Skeletal muscle tissue (tissue), 4 donors: ENCODE measurements around the gene RABGGTA. TPM values are rescaled to one million over a fixed set of nuclear protein-coding genes. Genes with fewer than 3 reads are reported as not detected.

Experiments
- H3K27ac ChIP-seq: one replicate; pipeline ENCODE4 v1.7.0; 2013; ENCODE audit warnings: mild to moderate bottlenecking, low read depth, low read length, inconsistent platforms
- H3K27me3 ChIP-seq, 3 donors: one replicate each; pipeline ENCODE4 v1.7.0; 2013; ENCODE audit warnings: low read length in 3 of 3; ENCODE audit not compliant: control insufficient read depth in 3 of 3, insufficient read depth in 3 of 3
- H3K36me3 ChIP-seq, 3 donors: one replicate each; pipeline ENCODE4 v1.7.0; 2013; ENCODE audit warnings: low read length in 3 of 3; ENCODE audit not compliant: control insufficient read depth in 3 of 3, insufficient read depth in 3 of 3
- H3K4me1 ChIP-seq, 3 donors: one replicate each; pipeline ENCODE4 v1.7.0; 2013; ENCODE audit warnings: low read length in 3 of 3, mild to moderate bottlenecking in 3 of 3; ENCODE audit not compliant: control insufficient read depth in 3 of 3, insufficient read depth in 3 of 3
- H3K4me3 ChIP-seq, 3 donors: one replicate each; pipeline ENCODE4 v1.7.0; 2013; ENCODE audit warnings: low read length in 3 of 3
- H3K9ac ChIP-seq, 3 donors: one replicate each; pipeline ENCODE4 v1.7.0; 2013; ENCODE audit warnings: low read length in 3 of 3, mild to moderate bottlenecking in 3 of 3, moderate library complexity in 2 of 3, low read depth in 1 of 3
- H3K9me3 ChIP-seq, 3 donors: one replicate each; pipeline ENCODE4 v1.7.0; 2013; ENCODE audit warnings: low read length in 3 of 3; ENCODE audit not compliant: control insufficient read depth in 3 of 3
- total RNA-seq: library from RNA; depleted of rRNA; stranded (reverse); fragments of >200 nt; gene quantifications from one replicate; pipeline ENCODE4 v1.2.3, GENCODE V29; 2014
- donor health status: Osteomylitis.

Gene RABGGTA
- 11.5 TPM for total RNA-seq

- Histone ChIP-seq H3K4me3 (peak within 1 kb of the TSS; percentile 94 to 98 (median 98)), H3K27ac (peak within 1 kb of the TSS; percentile 96), H3K4me1 (peaks cover 0 to 15% (median 13%) of the 10 kb centered on the region in 3 donors), H3K9me3 (no peaks in the 10 kb centered on the region), H3K9ac (peak within 1 kb of the TSS; percentile 98 to 99 (median 98)), H3K36me3 (peaks cover 23 to 32% (median 31%) of the 10 kb centered on the region in 3 donors), H3K27me3 (no peaks in the 10 kb centered on the region)
Observed at GRCh38 chr14:24271134-24271833, at the start of gene RABGGTA. Gene RABGGTA, minus strand, starts transcription at chr14:24271597. Its CDS starts 482 bp downstream, at chr14:24271115.

- Histone ChIP-seq H3K9ac (no peak overlapping the region), H3K27ac (no peak overlapping the region), H3K4me1 (peaks cover 20 to 41% (median 27%) of the 10 kb centered on the region in 3 donors), H3K36me3 (peaks cover 0 to 3% (median 2%) of the 10 kb centered on the region in 3 donors), H3K27me3 (peaks cover 24 to 50% (median 46%) of the 10 kb centered on the region in 3 donors), H3K4me3 (no peak overlapping the region), H3K9me3 (peaks cover 0 to 2% (median 0%) of the 10 kb centered on the region in 3 donors)
Observed at GRCh38 chr14:24317141-24317928, 45.9 kb upstream of the RABGGTA start.

GRCh38 chr14:24316597-24316950 lies 45.2 kb upstream of the RABGGTA start:
- Histone ChIP-seq H3K9ac (peak overlapping the region in 1 of 3 donors; percentile 45), H3K4me1 (peaks cover 26 to 48% (median 30%) of the 10 kb centered on the region in 3 donors), H3K36me3 (peaks cover 0 to 3% (median 2%) of the 10 kb centered on the region in 3 donors), H3K27me3 (peaks cover 24 to 50% (median 46%) of the 10 kb centered on the region in 3 donors), H3K9me3 (peaks cover 0 to 2% (median 0%) of the 10 kb centered on the region in 3 donors), H3K27ac (no peak overlapping the region), H3K4me3 (peak overlapping the region in 1 of 3 donors; percentile 58)

- peaks cover 26 to 53% (median 35%) of the 10 kb centered on the region in 3 donors for H3K4me1 ChIP-seq
- peaks cover 24 to 50% (median 46%) of the 10 kb centered on the region in 3 donors for H3K27me3 ChIP-seq
- H3K4me3 ChIP-seq: peak overlapping the region in 1 of 3 donors; percentile 58
- peak overlapping the region in 1 of 3 donors; percentile 45 for H3K9ac ChIP-seq
- peak overlapping the region; percentile 60 for H3K27ac ChIP-seq
- H3K9me3 ChIP-seq: peaks cover 0 to 2% (median 0%) of the 10 kb centered on the region in 3 donors
- peaks cover 0 to 3% (median 2%) of the 10 kb centered on the region in 3 donors for H3K36me3 ChIP-seq
Observed at GRCh38 chr14:24315807-24316596, 44.6 kb upstream of the RABGGTA start.

GRCh38 chr14:24315243-24315806 lies 43.9 kb upstream of the RABGGTA start:
- Histone ChIP-seq H3K27me3 (peaks cover 24 to 50% (median 46%) of the 10 kb centered on the region in 3 donors), H3K27ac (peak overlapping the region; percentile 60), H3K4me1 (peaks cover 31 to 60% (median 40%) of the 10 kb centered on the region in 3 donors), H3K9ac (no peak overlapping the region), H3K36me3 (peaks cover 0 to 3% (median 2%) of the 10 kb centered on the region in 3 donors), H3K9me3 (peaks cover 0 to 2% (median 0%) of the 10 kb centered on the region in 3 donors), H3K4me3 (no peak overlapping the region)

GRCh38 chr14:24314377-24315193 lies 43.2 kb upstream of the RABGGTA start:
- Histone ChIP-seq H3K9me3 (peaks cover 0 to 2% (median 0%) of the 10 kb centered on the region in 3 donors), H3K9ac (no peak overlapping the region), H3K36me3 (peaks cover 0 to 2% (median under 1%) of the 10 kb centered on the region in 3 donors), H3K4me3 (no peak overlapping the region), H3K4me1 (peaks cover 39 to 67% (median 47%) of the 10 kb centered on the region in 3 donors), H3K27ac (no peak overlapping the region), H3K27me3 (peaks cover 20 to 48% (median 42%) of the 10 kb centered on the region in 3 donors)

GRCh38 chr14:24313913-24314312 lies 42.5 kb upstream of the RABGGTA start:
- peaks cover 0 to 2% (median 0%) of the 10 kb centered on the region in 3 donors for H3K9me3 ChIP-seq
- no peak overlapping the region for H3K4me3 ChIP-seq
- H3K27me3 ChIP-seq: peaks cover 13 to 41% (median 36%) of the 10 kb centered on the region in 3 donors
- no peak overlapping the region for H3K27ac ChIP-seq
- peaks cover 0 to 2% (median 2%) of the 10 kb centered on the region in 3 donors for H3K36me3 ChIP-seq
- H3K4me1 ChIP-seq: peaks cover 40 to 73% (median 52%) of the 10 kb centered on the region in 3 donors
- no peak overlapping the region for H3K9ac ChIP-seq

- peak overlapping the region; percentile 69 for H3K27ac ChIP-seq
- no peak overlapping the region for H3K4me3 ChIP-seq
- H3K27me3 ChIP-seq: peaks cover 5 to 33% (median 27%) of the 10 kb centered on the region in 3 donors
Observed at GRCh38 chr14:24312736-24313507, 41.5 kb upstream of the RABGGTA start.

More at GRCh38 chr14:24312736-24313507, 41.5 kb upstream of the RABGGTA start:
- Histone ChIP-seq H3K4me1 (peaks cover 40 to 77% (median 52%) of the 10 kb centered on the region in 3 donors), H3K9me3 (peaks cover 0 to 2% (median 0%) of the 10 kb centered on the region in 3 donors), H3K9ac (no peak overlapping the region), H3K36me3 (peaks cover 0 to 5% (median 4%) of the 10 kb centered on the region in 3 donors)
